Dendritic cell treated with granulocyte-macrophage colony-stimulating factor and Interleukin-4, amounts not matched to agents 40 ng/mL and 50 ng/mL, for 4 days (primary cell): Measurements from ENCODE around the gene SEPHS2.

ENCODE experiments used
- H3K27ac Mint-ChIP-seq: one replicate; pipeline ENCODE4 v1.8.0; 2022; ENCODE audit warnings: mild to moderate bottlenecking, mixed read lengths
- H3K27me3 Mint-ChIP-seq: one replicate; pipeline ENCODE4 v1.8.0; 2022; ENCODE audit warnings: mild to moderate bottlenecking, mixed read lengths
- H3K36me3 Mint-ChIP-seq: one replicate; pipeline ENCODE4 v1.8.0; 2022; ENCODE audit warnings: low read depth, mixed read lengths
- H3K4me1 Mint-ChIP-seq: one replicate; pipeline ENCODE4 v1.8.0; 2022; ENCODE audit warnings: low read depth, mixed read lengths
- H3K4me3 Mint-ChIP-seq: one replicate; pipeline ENCODE4 v1.8.0; 2022; ENCODE audit warnings: mild to moderate bottlenecking, moderate library complexity, mixed read lengths
- H3K9me3 Mint-ChIP-seq: one replicate; pipeline ENCODE4 v1.8.0; 2022; ENCODE audit warnings: mixed read lengths
- intact Hi-C: fragments of 100-400 bp; cut with micrococcal nuclease; formaldehyde crosslinking; loops from one replicate; pipeline ENCODE4 v1.15.0; 2022

SEPHS2 gene

GRCh38 chr16:30394592-30395154, 51.0 kb downstream of the SEPHS2 start:
- intact Hi-C loops = no loop called here
- H3K36me3 Mint-ChIP-seq = peaks cover 25% of the 10 kb centered on the region
- H3K4me3 Mint-ChIP-seq = peak overlapping the region; percentile 80
- no peaks in the 10 kb centered on the region for H3K9me3 Mint-ChIP-seq
- peak overlapping the region; percentile 84 for H3K27ac Mint-ChIP-seq
- H3K4me1 Mint-ChIP-seq = peaks cover 22% of the 10 kb centered on the region
- peaks cover 31% of the 10 kb centered on the region for H3K27me3 Mint-ChIP-seq
